Osteoblast (primary cell): Measurements from ENCODE around the gene MDGA2. TPM values are rescaled to one million over a fixed set of nuclear protein-coding genes. Genes with fewer than 3 reads are reported as not detected.

Experiments
- DNase-seq: peaks from one replicate; pipeline ENCODE4 v3.0.0; 2011; ENCODE audit warnings: low spot score, mixed read lengths; ENCODE audit not compliant: insufficient read length; ENCODE audit errors: missing footprints
- H2AFZ ChIP-seq: 2 replicates; pipeline ENCODE4 v1.6.0; 2011; ENCODE audit warnings: mild to moderate bottlenecking, low read length
- H3K27ac ChIP-seq: 2 replicates; pipeline ENCODE4 v1.5.1; 2011; ENCODE audit warnings: mild to moderate bottlenecking, low read depth, low read length, moderate library complexity
- H3K27me3 ChIP-seq: 2 replicates; pipeline ENCODE4 v1.6.0; 2012; ENCODE audit warnings: mild to moderate bottlenecking, control low read depth, inconsistent platforms, low read length, moderate library complexity; ENCODE audit not compliant: insufficient read depth
- H3K36me3 ChIP-seq: 2 replicates; pipeline ENCODE4 v1.5.1; 2011; ENCODE audit warnings: mild to moderate bottlenecking, low read length, control low read depth, moderate library complexity; ENCODE audit not compliant: insufficient read depth
- H3K4me1 ChIP-seq: 2 replicates; pipeline ENCODE4 v1.5.1; 2011; ENCODE audit warnings: mild to moderate bottlenecking, low read length, control low read depth, moderate library complexity; ENCODE audit not compliant: insufficient read depth
- H3K4me2 ChIP-seq: 2 replicates; pipeline ENCODE4 v1.6.0; 2011; ENCODE audit warnings: mild to moderate bottlenecking, low read length; ENCODE audit not compliant: insufficient read depth
- H3K4me3 ChIP-seq: fragments of 200-600 bp; sonication (generic); 3 replicates; pipeline ENCODE4 v1.5.1; 2012; ENCODE audit warnings: mild to moderate bottlenecking, low read length, inconsistent platforms; ENCODE audit not compliant: insufficient read depth
- H3K79me2 ChIP-seq: 2 replicates; pipeline ENCODE4 v1.6.0; 2012; ENCODE audit warnings: mild to moderate bottlenecking, low read length, control low read depth, inconsistent platforms; ENCODE audit not compliant: insufficient read depth
- H3K9me3 ChIP-seq: 2 replicates; pipeline ENCODE4 v1.5.1; 2011; ENCODE audit warnings: low read depth, low read length, control low read depth
- H4K20me1 ChIP-seq: 2 replicates; pipeline ENCODE4 v1.6.0; 2012; ENCODE audit warnings: mild to moderate bottlenecking, low read length, control low read depth; ENCODE audit not compliant: insufficient read depth
- CTCF ChIP-seq: IDR thresholded peaks from 2 replicates; pipeline ENCODE4 v1.5.1; 2011; ENCODE audit warnings: mild to moderate bottlenecking, low read depth, low read length, moderate library complexity; ENCODE audit errors: extremely low read depth
- total RNA-seq: library from RNA; depleted of rRNA; stranded (reverse); fragments of >200 nt; gene quantifications from 2 replicates; pipeline ENCODE4 v1.2.3, GENCODE V29; 2012

The MDGA2 gene
- not detected in 2 replicates for total RNA-seq

DNA sequence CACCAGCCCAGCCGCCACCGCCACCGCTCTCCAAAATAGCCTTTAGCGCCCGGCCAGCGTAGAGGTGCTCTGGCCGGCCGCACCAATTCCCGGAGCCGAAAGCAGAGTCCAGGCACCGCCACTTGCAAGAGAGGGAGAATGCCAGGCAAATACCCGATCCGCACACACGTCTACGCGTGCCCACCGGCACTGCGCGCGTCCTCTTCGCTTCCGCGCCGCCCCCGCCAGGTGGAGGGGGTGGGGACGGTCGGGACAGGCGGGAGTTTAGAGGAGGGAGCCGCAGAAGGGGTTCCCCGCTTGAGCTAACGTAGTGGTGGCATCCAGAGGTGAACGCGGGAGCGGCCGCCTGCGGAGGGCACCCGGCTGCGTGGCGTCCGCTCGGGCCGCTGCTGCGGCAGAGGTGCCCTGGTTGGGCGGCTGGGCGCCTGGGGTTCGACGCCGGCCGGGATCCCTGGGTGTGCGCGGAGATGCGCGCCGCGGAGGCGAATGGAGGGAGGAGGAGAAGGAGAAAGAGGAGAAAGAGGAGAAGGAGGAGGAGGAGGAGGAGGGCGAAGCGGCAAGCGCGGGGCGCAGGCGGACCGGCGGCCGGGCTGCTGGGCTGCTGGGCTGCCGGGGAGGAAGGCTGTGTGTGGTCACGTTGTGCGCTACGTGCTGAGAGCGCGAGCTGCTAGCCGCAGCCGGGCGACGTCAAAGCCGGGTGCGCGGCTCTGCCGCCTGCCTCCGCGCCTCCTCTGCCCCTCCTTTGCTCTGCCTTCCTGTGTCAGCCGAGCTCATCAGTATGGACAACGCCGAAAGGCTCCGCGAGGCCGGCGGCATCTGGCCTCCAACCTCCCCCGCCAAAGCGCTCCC lies at the start of gene MDGA2:
Gene MDGA2 (minus strand): TSS at position 140 of the 849 bp plus-strand sequence.
- Histone ChIP-seq H3K36me3 (no peaks in the 10 kb centered on the region), H3K4me2 (no peak within 1 kb of the TSS), H3K27ac (no peak within 1 kb of the TSS), H3K4me3 (no peak within 1 kb of the TSS), H3K79me2 (no peaks in the 10 kb centered on the region), H2AFZ (no peak within 1 kb of the TSS), H3K27me3 (peaks cover 18% of the 10 kb centered on the region), H3K9me3 (no peaks in the 10 kb centered on the region), H3K4me1 (no peaks in the 10 kb centered on the region), H4K20me1 (no peaks in the 10 kb centered on the region)
- DNase-seq = peak; percentile 72
- TF ChIP-seq CTCF = no peak

DNA sequence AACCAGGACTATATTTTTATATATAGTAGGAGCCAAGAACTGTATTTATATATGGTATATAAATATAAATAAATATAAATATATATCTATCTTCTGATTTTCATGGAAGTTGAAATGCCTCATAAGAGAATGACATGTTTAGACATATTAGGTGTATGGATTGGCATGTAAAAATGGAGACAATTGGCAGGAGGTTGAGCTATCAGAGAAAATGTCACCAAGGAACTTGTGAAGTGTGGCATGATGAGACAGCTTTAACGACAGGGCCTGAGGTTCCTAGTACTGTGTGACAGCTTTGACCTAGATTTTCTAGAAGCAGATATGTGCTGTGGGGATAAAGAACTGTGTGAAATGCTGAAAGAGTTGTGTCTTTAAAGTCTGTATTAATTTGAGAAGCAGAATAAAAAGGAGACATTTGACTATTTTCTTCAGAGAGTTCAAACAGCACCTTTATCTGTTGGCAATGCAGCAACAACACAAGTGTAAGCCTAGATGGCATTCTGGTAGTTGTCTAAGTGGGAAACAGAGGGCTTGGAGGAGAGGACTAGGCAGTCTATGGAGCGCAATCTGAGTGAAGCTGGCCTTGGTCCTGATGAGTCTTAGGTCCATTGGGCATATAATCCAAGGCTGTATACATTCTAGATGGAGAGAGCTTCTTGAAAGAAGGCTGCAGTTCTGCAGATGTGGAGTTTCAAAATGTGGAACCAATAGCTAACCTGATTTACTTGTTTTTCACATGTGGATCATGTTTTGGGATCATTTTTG lies 47.7 kb upstream of the MDGA2 start:
- H3K79me2 ChIP-seq = no peaks in the 10 kb centered on the region
- no peak overlapping the region for H2AFZ ChIP-seq
- no peaks in the 10 kb centered on the region for H3K4me1 ChIP-seq
- H4K20me1 ChIP-seq = no peaks in the 10 kb centered on the region
- no peak for DNase-seq
- no peak for TF ChIP-seq CTCF
- no peak overlapping the region for H3K27ac ChIP-seq
- H3K4me2 ChIP-seq = no peak overlapping the region
- no peaks in the 10 kb centered on the region for H3K9me3 ChIP-seq
- no peaks in the 10 kb centered on the region for H3K27me3 ChIP-seq
- no peaks in the 10 kb centered on the region for H3K36me3 ChIP-seq
- no peak overlapping the region for H3K4me3 ChIP-seq

GRCh38 chr14:47720281-47720680 lies 44.9 kb upstream of the MDGA2 start:
- DNase-seq = no peak
- no peaks in the 10 kb centered on the region for H3K9me3 ChIP-seq
- H3K4me2 ChIP-seq = no peak overlapping the region
- no peak overlapping the region for H3K27ac ChIP-seq
- H2AFZ ChIP-seq = no peak overlapping the region
- no peak for TF ChIP-seq CTCF
- no peaks in the 10 kb centered on the region for H4K20me1 ChIP-seq
- no peaks in the 10 kb centered on the region for H3K36me3 ChIP-seq
- H3K79me2 ChIP-seq = no peaks in the 10 kb centered on the region
- H3K27me3 ChIP-seq = no peaks in the 10 kb centered on the region
- H3K4me1 ChIP-seq = no peaks in the 10 kb centered on the region
- no peak overlapping the region for H3K4me3 ChIP-seq

- H3K4me1 ChIP-seq = no peaks in the 10 kb centered on the region
- H3K27me3 ChIP-seq = no peaks in the 10 kb centered on the region
- no peak for TF ChIP-seq CTCF
- H4K20me1 ChIP-seq = no peaks in the 10 kb centered on the region
- no peak for DNase-seq
- H3K4me3 ChIP-seq = no peak overlapping the region
- no peak overlapping the region for H3K27ac ChIP-seq
- no peak overlapping the region for H2AFZ ChIP-seq
- no peaks in the 10 kb centered on the region for H3K36me3 ChIP-seq
- H3K4me2 ChIP-seq = no peak overlapping the region
- no peaks in the 10 kb centered on the region for H3K79me2 ChIP-seq
- no peaks in the 10 kb centered on the region for H3K9me3 ChIP-seq
Observed at GRCh38 chr14:47715330-47715729, 39.9 kb upstream of the MDGA2 start.
